Loucy (cell line): ENCODE data around the gene UBL7.
"Not testable (repeated sequence)": the region's sequence is repeated elsewhere in the genome, so short reads cannot be mapped to it uniquely, and the experiment has no call there.

Experiments used
- CTCF ChIP-seq: fragments of 200-600 bp; sonication (generic); conservative IDR thresholded peaks from 2 replicates; pipeline ENCODE4 v1.5.1; 2014; ENCODE audit warnings: mild to moderate bottlenecking, antibody characterized with exemption, low read length
- EZH2phosphoT487 ChIP-seq: fragments of 200-600 bp; IDR thresholded peaks from 2 replicates; pipeline ENCODE4 v1.6.1; 2018; ENCODE audit warnings: antibody characterized with exemption, mild to moderate bottlenecking, moderate library complexity, borderline replicate concordance

GRCh38 chr15:74457036-74457435, 3.9 kb downstream of the UBL7 start:
- TF ChIP-seq CTCF, EZH2phosphoT487: not testable (repeated sequence)
